GM12891 (cell line): ENCODE results near the gene STMN3.
"Not testable (repeated sequence)": the region's sequence is repeated elsewhere in the genome, so short reads cannot be mapped to it uniquely, and the experiment has no call there.

Experiments used
- POLR2A ChIP-seq: IDR thresholded peaks from 2 replicates; pipeline ENCODE4 v1.6.1; 2011; ENCODE audit warnings: low read depth, low read length, control low read depth
- POLR2AphosphoS5 ChIP-seq: IDR thresholded peaks from 2 replicates; pipeline ENCODE4 v1.6.1; 2011; ENCODE audit warnings: low read depth, low read length, control low read depth
- SPI1 ChIP-seq: IDR thresholded peaks from 2 replicates; pipeline ENCODE4 v1.6.1; 2011; ENCODE audit warnings: low read depth, low read length, control low read depth
- TAF1 ChIP-seq: IDR thresholded peaks from 2 replicates; pipeline ENCODE4 v1.6.1; 2011; ENCODE audit warnings: low read depth, low read length, control low read depth

DNA sequence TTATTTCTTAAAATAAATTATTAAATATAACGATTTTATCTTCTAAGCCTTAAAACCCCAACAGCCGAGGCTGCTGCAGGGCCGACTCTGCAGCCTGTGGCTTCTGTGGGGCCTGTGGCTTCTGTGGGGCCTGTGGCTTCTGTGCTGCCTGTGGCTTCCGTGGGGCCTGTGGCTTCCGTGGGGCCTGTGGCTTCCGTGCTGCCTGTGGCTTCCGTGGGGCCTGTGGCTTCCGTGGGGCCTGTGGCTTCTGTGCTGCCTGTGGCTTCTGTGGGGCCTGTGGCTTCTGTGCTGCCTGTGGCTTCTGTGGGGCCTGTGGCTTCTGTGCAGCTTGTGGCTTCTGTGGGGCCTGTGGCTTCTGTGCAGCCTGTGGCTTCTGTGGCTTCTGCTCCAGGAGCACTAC is 51.5 kb downstream of the STMN3 start:
- not testable (repeated sequence) for TF ChIP-seq POLR2A, POLR2AphosphoS5, TAF1, SPI1
